Measurements from ENCODE around the gene C3orf20.

Gene C3orf20

GRCh38 chr3:14674841-14675240, at the start of gene C3orf20:
C3orf20 (plus strand) TSS chr3:14675141; CDS start chr3:14682714, 7,573 bp downstream.
- DNase-seq (ENCODE audit: low spot score) = no peak

DNA sequence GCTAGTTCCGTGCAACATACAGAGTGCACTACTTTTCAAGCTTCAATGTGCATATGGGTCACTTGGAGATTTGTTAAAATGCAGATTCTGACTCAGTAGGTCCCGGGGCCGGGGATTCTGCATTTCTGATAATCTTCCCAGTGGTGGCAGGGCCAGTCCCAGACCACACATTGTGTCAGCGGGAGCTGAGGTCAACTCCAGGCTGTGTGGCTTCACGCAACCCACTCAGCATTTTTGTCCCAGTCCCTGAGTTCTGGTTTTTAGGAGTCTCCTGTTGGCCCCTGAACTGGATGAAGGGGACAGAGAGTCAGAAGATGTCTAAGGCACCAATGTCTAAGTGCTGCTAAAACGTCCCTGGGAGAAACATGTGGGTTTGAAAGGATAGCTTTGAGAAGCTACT, 49.5 kb upstream of the C3orf20 start:
- DNase-seq (ENCODE audit: low spot score) = no peak

DNA sequence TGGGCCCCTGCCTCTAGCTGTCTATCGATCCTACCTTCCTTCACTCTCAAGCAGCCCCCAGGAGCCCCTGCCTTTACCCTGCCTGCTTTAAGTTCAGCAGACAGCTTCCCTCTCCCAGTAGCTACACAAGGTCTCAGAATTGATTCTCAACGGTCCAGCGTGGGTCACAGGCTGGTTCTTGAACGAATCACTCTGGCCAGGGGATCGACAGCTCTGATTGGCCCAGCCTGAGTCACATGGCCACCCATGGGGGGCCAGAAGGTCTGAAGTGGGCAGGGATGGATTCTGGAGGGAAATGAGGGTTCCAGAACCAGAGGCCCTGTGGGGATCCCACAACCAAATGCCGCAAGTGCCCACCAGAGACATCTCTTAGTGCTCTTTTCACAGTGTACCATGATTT, 47.1 kb upstream of the C3orf20 start:
- DNase-seq (ENCODE audit: low spot score) = no peak

DNA sequence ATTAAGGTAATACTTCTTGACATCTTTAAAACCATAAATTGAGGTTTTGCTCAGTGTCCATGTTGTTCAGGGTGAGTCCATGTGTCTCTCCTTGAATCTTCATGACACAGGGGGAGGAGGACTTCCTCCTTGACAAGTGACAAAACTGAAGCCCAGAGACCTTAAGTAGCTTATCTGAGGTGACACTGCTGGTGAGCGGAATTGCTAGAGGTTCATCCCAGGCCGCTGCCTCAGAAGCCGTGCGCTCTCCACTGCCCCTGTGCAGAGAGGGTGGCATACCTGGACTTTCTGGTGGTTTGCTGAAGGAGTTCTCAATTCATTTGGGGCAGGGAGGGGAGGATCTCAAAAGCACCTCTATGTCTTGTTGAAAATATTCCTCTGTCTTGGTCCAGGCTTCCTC, 46.5 kb upstream of the C3orf20 start:
- DNase-seq (ENCODE audit: low spot score) = no peak

DNA sequence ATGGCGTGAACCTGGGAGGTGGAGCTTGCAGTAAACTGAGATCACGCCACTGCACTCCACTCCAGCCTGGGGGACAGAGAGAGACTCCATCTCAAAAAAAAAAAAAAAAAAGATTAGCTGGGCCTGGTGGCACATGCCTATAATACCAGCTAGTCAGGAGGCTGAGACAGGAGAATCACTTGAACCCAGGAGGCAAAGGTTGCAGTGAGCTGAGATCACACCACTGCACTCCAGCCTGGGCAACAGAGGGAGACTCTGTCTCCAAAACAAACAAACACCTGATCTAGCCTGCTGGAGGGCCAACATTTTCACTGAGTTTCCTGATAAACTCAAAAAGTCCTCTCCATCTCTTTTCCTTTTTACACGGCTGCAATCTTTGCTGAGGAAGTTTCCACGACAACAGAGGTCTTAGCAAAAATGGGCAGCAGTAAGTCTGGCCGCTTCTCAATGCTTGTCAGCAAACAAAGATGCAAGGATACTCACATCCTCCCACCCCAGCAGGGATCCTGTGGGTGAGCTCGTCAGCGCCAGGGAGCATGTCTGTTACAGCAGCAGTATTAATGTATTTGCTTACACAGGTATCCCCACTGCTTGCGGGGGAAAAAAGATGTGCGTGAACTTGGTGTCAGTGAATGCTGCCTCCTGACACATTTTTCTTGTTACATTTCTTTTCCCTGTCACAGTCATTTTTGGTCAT, 44.4 kb upstream of the C3orf20 start:
- no peak for DNase-seq (ENCODE audit: low spot score)

DNA sequence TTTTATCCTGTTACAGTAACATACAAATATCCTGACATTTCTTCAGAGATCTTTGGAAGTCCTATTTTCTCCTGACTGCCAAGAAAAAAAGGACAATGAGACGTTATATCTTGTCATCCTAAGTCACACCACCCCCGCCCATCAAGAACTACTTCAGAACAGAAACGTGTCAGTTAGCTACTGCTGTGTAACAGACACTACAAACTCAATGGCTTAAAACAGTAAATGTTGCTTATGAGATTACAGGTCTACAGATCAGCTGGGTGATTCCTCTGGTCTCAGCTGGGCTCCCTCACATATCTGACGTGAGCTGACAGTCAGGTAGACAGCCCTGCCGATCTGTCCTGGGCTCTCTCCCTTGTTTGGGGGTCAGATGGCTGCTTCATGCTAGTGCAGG, 43.8 kb upstream of the C3orf20 start:
- no peak for DNase-seq (ENCODE audit: low spot score)

GRCh38 chr3:14631687-14632441, 43.1 kb upstream of the C3orf20 start:
- no peak for DNase-seq (ENCODE audit: low spot score)

DNA sequence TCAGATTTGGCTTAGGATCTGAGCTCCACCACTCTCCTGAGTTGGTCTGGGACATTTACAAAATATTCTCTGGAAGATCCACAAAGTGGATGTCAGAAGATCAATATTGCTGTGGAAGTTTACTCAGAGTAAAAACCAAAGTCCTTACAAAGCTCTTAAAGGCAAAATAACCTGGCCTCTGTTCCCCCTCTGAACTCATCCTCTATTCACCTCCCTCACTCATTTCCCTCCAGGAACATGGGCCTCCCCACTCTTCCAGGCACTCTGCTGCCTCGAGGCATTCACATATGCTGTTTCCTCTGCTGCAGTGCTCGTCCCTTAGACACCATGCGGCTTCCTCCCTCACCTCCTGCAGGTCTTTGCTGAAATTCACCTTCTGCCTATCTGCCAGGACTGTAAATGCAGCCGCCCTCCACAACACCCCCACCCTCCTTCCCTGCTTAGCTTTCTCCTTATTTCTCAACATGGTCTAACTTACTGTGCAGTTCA, 42.5 kb upstream of the C3orf20 start:
- no peak for DNase-seq (ENCODE audit: low spot score)

- DNase-seq (ENCODE audit: low spot score) = no peak
These were observed 41.5 kb upstream of the C3orf20 start for GRCh38 chr3:14633417-14633816.

GRCh38 chr3:14633819-14634424, 41.0 kb upstream of the C3orf20 start:
- DNase-seq (ENCODE audit: low spot score) = peak; percentile 63

- no peak for DNase-seq (ENCODE audit: low spot score)
These were observed 40.1 kb upstream of the C3orf20 start for GRCh38 chr3:14634763-14635400.

- no peak for DNase-seq (ENCODE audit: low spot score)
These were observed 38.3 kb upstream of the C3orf20 start for GRCh38 chr3:14636496-14637087.

DNA sequence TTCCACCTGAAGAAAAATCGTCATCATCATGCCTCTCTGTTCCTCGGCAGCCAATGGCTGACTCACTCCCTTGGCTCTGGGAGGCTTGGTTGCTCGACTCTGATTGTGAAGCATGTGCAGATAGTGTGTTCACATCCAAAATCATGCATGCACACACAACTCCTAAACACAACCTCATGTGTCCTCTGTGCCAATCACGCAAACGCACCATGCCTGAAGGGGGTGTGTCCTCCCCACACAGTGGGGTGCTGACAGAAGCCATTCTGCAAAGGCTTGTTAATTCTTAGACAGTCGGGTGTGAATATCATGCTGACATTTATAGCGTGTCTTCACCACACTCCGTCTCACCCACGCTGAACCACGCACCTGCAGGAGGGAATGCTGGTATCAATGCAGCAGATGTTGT, 34.8 kb upstream of the C3orf20 start:
- DNase-seq (ENCODE audit: low spot score) = peak; percentile 32

GRCh38 chr3:14640734-14641133, 34.2 kb upstream of the C3orf20 start:
- no peak for DNase-seq (ENCODE audit: low spot score)

GRCh38 chr3:14641346-14641745, 33.6 kb upstream of the C3orf20 start:
- DNase-seq (ENCODE audit: low spot score) = no peak

GRCh38 chr3:14645453-14645852, 29.5 kb upstream of the C3orf20 start:
- no peak for DNase-seq (ENCODE audit: low spot score)

GRCh38 chr3:14646131-14646573, 28.8 kb upstream of the C3orf20 start:
- no peak for DNase-seq (ENCODE audit: low spot score)

GRCh38 chr3:14646589-14647413, 28.1 kb upstream of the C3orf20 start:
- no peak for DNase-seq (ENCODE audit: low spot score)

- no peak for DNase-seq (ENCODE audit: low spot score)
These were observed 26.7 kb upstream of the C3orf20 start for GRCh38 chr3:14647976-14648955.

DNA sequence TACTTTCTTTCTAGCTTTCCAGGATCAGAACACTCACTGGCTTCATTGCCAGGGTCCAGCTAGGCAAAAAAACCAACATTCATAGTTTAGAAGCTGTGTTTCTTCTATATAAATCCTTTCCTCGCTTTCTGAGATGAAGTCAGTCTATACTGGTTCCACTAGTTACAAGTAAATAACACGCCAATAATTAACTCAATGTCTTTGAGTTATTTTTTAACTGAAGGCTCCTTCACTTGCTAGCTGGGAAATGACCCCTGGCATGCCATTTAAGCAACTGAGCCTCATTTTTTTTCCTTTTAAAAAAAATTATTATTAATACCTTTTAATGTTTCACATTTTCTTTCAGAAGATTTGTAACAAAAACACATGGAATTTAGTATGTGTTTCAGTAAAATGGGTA, 25.5 kb upstream of the C3orf20 start:
- no peak for DNase-seq (ENCODE audit: low spot score)

All from AG20443 (cell line).